HEK293 (cell line): ENCODE data around the gene PHLDB1.

Experiments
- CTCF ChIA-PET: fragments of 350-600 bp; formaldehyde crosslinking; extraction: SDS; loops from one replicate; lab custom pipeline; 2021; ENCODE audit warnings: antibody characterized with exemption; lab: Yijun Ruan, JAX
- POLR2A ChIA-PET: fragments of 300-600 bp; formaldehyde crosslinking; extraction: SDS; loops from one replicate; lab custom pipeline; 2020; ENCODE audit warnings: antibody characterized with exemption, inconsistent platforms; lab: Yijun Ruan, JAX
- H3K27ac ChIP-seq: fragments of 200-500 bp; sonication (Bioruptor generic); 2 replicates; pipeline ENCODE4 v1.5.1; 2014; ENCODE audit warnings: low read depth, low read length, control low read depth, inconsistent platforms; ENCODE audit errors: extremely low read depth
- H3K36me3 ChIP-seq, 2 experiments: fragments of 200-500 bp in 1 of 2; sonication (Bioruptor generic) in 1 of 2; 1 replicate in 1 of 2; 2 replicates in 1 of 2; pipeline ENCODE4 v1.5.1; 2014 to 2017; ENCODE audit warnings: inconsistent platforms in 2 of 2, low read length in 2 of 2; ENCODE audit not compliant: control insufficient read depth in 2 of 2, insufficient read depth in 1 of 2
- H3K4me1 ChIP-seq: fragments of 200-500 bp; sonication (Bioruptor generic); 2 replicates; pipeline ENCODE4 v1.5.1; 2014; ENCODE audit warnings: mild to moderate bottlenecking, low read length, inconsistent platforms; ENCODE audit not compliant: control insufficient read depth, insufficient read depth
- H3K4me3 ChIP-seq: 2 replicates; pipeline ENCODE4 v1.5.1; 2011; ENCODE audit warnings: low read depth, mild to moderate bottlenecking, control low read depth, low read length, moderate library complexity
- H3K9me3 ChIP-seq: fragments of 200-500 bp; sonication (Bioruptor generic); 2 replicates; pipeline ENCODE4 v1.5.1; 2014; ENCODE audit warnings: low read depth, low read length, inconsistent platforms; ENCODE audit not compliant: control insufficient read depth, insufficient read depth
- KLF9 ChIP-seq: fragments of 450-650 bp; formaldehyde crosslinking; IDR thresholded peaks from 2 replicates; pipeline ENCODE4 v1.5.1; 2016; ENCODE audit warnings: missing biosample characterization, missing genetic modification characterization, low read depth
- MYNN ChIP-seq: fragments of 450-650 bp; formaldehyde crosslinking; IDR thresholded peaks from 2 replicates; pipeline ENCODE4 v1.5.1; 2016; ENCODE audit warnings: missing biosample characterization, missing genetic modification characterization, borderline replicate concordance
- ZFP41 ChIP-seq: fragments of 450-650 bp; formaldehyde crosslinking; IDR thresholded peaks from 2 replicates; pipeline ENCODE4 v1.5.1; 2016; ENCODE audit warnings: missing biosample characterization, missing genetic modification characterization, borderline replicate concordance
- ZIC2 ChIP-seq: fragments of 450-650 bp; formaldehyde crosslinking; IDR thresholded peaks from 2 replicates; pipeline ENCODE4 v1.5.1; 2016; ENCODE audit warnings: missing biosample characterization, missing genetic modification characterization
- ZNF133 ChIP-seq: fragments of 450-650 bp; formaldehyde crosslinking; IDR thresholded peaks from 2 replicates; pipeline ENCODE4 v1.5.1; 2016; ENCODE audit warnings: missing biosample characterization, missing genetic modification characterization
- ZNF148 ChIP-seq: fragments of 450-650 bp; formaldehyde crosslinking; IDR thresholded peaks from 2 replicates; pipeline ENCODE4 v1.5.0; 2017; ENCODE audit warnings: missing biosample characterization, missing genetic modification characterization, borderline replicate concordance
- ZNF354C ChIP-seq: fragments of 450-650 bp; formaldehyde crosslinking; IDR thresholded peaks from 2 replicates; pipeline ENCODE4 v1.5.1; 2016; ENCODE audit warnings: missing biosample characterization, missing genetic modification characterization, low read depth, borderline replicate concordance
- ZNF707 ChIP-seq: fragments of 450-650 bp; formaldehyde crosslinking; IDR thresholded peaks from 2 replicates; pipeline ENCODE4 v1.5.1; 2016; ENCODE audit warnings: missing biosample characterization, missing genetic modification characterization
- ZNF837 ChIP-seq: fragments of 450-650 bp; formaldehyde crosslinking; IDR thresholded peaks from 2 replicates; pipeline ENCODE4 v1.5.1; 2016; ENCODE audit warnings: missing biosample characterization, missing genetic modification characterization
- TF ChIP-seq, protein P1 (sequence below): fragments of 450-650 bp; formaldehyde crosslinking; IDR thresholded peaks from 2 replicates; pipeline ENCODE4 v1.5.1; 2016; ENCODE audit warnings: missing biosample characterization, missing genetic modification characterization

The PHLDB1 gene

DNA sequence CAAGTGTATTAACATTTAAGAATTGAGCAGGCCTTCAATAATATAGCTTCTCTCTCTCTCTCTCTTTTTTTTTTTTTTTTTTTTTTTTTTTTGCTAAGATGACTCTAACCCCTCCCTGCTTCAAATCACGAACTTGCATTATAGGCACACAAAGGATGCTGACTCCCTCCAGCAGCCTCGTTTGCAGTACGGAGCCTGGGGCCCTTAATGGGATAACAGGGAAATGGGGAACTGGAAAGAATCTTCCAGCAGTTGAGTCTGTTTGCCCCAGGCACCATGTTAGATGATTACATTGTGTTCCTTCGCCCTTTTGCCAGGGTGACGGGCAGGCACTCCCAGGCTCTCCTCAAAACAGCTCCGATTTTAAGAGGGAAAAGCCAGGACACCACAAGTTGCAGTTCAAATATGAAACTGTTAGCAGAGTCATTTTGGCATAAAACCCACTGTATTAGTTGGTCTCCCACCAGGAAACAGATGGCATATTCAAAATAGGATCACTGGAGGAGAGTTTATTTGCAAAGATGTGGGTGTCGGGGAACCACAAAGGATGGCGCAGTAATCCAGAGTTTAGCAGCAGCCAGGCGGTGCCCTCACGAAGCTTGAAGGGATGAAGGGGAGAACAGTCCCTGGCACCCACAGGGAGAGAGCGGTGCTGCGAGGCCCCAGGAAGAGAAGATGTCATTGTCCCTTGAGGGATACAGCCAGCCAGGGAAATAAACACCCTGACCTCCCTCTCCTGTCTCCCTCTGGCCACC is 98.6 kb downstream of the PHLDB1 start:
- Histone ChIP-seq H3K4me1 (no peaks in the 10 kb centered on the region), H3K36me3 (no peaks in the 10 kb centered on the region), H3K27ac (no peak overlapping the region), H3K9me3 (no peaks in the 10 kb centered on the region), H3K4me3 (no peak overlapping the region)
- ChIA-PET POLR2A (interaction anchor here (1.4 kb wide), 1 partner anchor 9 kb away, joined by 3 read pairs; no protein-coding TSS in a partner anchor), CTCF (interaction anchor here (0.6 to 1.3 kb wide), 4 partner anchors 10 to 16 kb away, joined by 3 to 5 read pairs (median 4); no protein-coding TSS in a partner anchor)
- TF ChIP-seq MYNN (tag by site-specific recombination), result no peak
- TF ChIP-seq KLF9 (tag by site-specific recombination), result no peak

DNA sequence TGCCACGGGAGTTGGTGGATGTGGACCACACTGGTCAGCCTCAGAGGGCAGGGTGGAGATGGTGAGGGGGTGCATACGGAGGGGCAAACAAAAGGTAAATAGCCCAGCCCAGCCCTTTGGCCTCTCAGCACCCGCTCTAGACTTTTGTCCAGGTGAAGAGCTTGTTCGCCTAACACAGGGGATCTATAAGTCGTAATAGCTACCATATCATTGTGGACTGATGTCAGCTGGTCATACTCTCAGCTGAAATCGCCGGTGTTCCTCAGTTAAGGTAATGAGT is 99.1 kb downstream of the PHLDB1 start:
- no peak overlapping the region for H3K4me3 ChIP-seq
- no peaks in the 10 kb centered on the region for H3K4me1 ChIP-seq
- POLR2A ChIA-PET, result no interaction called here
- H3K9me3 ChIP-seq, result no peaks in the 10 kb centered on the region
- no peak overlapping the region for H3K27ac ChIP-seq
- TF ChIP-seq MYNN (tag by site-specific recombination) (no peak), ZNF707 (tag by site-specific recombination) (no peak), ZNF148 (tag by site-specific recombination) (no peak), ZNF837 (tag by site-specific recombination) (no peak), ZIC2 (no peak), ZNF354C (tag by site-specific recombination) (no peak), ZFP41 (no peak), ZNF133 (no peak)
- TF ChIP-seq, protein P1, sequence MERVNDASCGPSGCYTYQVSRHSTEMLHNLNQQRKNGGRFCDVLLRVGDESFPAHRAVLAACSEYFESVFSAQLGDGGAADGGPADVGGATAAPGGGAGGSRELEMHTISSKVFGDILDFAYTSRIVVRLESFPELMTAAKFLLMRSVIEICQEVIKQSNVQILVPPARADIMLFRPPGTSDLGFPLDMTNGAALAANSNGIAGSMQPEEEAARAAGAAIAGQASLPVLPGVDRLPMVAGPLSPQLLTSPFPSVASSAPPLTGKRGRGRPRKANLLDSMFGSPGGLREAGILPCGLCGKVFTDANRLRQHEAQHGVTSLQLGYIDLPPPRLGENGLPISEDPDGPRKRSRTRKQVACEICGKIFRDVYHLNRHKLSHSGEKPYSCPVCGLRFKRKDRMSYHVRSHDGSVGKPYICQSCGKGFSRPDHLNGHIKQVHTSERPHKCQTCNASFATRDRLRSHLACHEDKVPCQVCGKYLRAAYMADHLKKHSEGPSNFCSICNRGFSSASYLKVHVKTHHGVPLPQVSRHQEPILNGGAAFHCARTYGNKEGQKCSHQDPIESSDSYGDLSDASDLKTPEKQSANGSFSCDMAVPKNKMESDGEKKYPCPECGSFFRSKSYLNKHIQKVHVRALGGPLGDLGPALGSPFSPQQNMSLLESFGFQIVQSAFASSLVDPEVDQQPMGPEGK, result no peak
- CTCF ChIA-PET, result interaction anchor here (0.6 to 0.9 kb wide), 2 partner anchors 10 to 16 kb away, joined by 3 to 4 read pairs; no protein-coding TSS in a partner anchor
- no peaks in the 10 kb centered on the region for H3K36me3 ChIP-seq
